GM19239 (cell line): ENCODE measurements around the gene GTF2F2.
A peak's percentile ranks its signal among the peaks of the same experiment; 100 is the strongest.
"Not testable (repeated sequence)": the region's sequence is repeated elsewhere in the genome, so short reads cannot be mapped to it uniquely, and the experiment has no call there.

Experiments
- DNase-seq: peaks from one replicate; pipeline ENCODE4 v3.0.0; 2011; ENCODE audit warnings: low spot score; ENCODE audit not compliant: insufficient read length
- FAIRE-seq: peaks from 2 replicates; lab custom pipeline; 2011; peaks lifted over from hg19 to GRCh38; lab: Jason Lieb, UNC

Gene GTF2F2

DNA sequence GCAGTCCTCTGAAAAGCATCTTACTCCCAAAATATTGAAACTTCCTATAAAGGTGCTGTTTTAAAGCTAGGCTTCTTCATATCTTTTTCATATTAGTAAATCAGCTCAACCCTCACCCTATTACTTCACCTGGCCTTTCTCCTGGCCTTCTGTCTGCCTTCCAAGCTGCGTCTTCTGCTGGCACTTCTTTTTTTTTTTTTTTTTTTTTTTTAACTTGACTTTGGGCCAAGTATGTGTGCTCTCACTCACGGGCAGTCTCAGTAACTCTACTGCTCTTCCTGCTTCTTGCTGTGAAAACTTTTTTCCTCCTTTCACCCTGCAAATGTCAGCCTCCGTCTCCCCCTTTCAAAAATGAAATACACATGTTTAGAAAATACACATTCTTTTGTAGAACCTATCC is 121.8 kb downstream of the GTF2F2 start:
- no peak for FAIRE-seq
- DNase-seq: no peak

DNA sequence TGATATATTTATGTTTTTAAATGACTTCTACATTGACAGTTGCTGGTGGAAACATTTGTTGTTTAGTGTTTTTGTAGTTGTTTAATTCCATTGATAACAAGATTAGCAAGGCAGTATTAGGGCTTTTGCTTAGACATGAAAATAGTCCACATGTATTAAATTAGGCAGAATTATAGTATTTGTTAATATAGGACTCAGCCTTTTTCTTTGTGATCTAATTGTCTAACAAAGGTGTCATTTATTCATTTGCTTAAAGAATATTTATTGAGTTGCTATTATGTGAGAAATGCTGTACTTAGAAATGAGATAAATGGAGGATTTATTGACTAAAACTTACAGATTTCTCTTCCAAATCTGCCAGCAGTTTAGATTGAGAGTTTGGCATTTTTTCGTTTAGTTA is 122.2 kb downstream of the GTF2F2 start:
- FAIRE-seq (no peak), DNase-seq (no peak)

DNA sequence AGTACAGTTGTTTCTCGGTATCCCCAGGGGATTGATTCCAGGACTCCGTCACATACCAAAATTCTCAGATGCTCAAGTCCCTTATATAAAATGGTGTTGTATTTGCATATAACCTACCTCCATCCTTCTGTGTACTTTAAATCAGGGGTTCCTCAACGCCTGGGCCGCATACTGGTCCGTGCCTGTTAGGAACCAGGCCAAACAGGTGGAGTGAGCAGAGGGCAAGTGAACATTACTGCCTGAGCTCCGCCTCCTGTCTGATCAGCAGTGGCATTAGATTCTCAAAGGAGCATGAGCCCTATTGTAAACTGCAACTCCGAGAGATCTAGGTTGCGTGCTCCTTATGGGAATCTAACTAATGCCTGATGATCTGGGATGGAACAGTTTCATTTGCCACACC is 122.8 kb downstream of the GTF2F2 start:
- DNase-seq (no peak), FAIRE-seq (no peak)

DNA sequence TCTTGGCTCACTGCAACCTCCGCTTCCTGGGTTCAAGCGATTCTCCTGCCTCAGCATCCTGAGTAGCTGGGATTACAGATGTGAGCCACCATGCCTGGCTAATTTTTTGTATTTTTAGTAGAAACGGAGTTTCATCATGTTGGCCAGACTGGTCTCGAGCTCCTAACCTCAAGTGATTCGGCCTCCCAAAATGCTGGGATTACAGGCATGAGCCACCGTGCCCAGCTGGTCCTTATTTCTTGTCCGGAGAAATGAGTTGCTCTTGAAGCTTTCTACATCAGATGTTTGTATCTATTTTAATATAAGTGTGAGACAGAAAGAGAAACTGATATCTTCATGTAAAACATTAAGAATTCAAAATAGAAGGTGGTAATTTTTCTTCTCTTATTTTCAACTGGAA is 124.4 kb downstream of the GTF2F2 start:
- FAIRE-seq, DNase-seq: not testable (repeated sequence)

DNA sequence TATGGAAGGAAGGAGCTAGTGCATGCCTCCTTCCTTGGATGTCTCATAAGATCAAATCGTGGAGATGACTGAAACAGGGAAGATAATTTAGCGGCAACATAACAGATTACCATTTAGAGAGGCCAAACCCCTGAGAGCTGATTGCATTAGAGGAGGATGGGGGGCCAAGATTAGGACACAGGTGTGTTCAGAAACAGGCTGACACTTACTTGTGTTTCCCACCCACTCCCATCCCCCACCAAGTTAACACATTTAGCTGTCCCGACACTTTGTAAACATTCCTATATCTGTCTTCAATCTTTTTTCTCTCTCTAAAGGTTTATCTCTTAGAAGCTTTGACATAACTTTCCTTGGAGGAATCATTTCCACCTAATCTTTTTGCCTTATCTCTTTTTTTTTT is 129.4 kb downstream of the GTF2F2 start:
- FAIRE-seq (no peak), DNase-seq (no peak)

DNA sequence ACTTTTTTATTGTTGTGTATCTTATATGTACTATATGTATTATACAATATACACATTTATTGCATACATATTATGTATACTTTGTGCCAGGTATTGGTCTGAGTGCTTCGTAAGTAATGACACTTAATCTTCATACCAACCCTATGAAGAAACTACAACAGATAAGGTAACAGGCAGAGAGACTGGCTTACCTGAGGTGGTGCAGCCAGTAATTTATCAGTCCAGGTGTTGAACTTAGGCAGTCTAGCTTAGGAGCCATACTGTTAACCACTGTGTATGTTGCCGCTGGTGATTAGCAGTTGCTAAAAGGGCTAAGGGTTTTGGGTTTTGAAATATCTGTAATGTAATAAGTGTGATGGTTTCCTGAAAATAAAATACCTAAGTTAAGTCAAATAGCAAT is 134.1 kb downstream of the GTF2F2 start:
- DNase-seq (no peak), FAIRE-seq (no peak)

DNA sequence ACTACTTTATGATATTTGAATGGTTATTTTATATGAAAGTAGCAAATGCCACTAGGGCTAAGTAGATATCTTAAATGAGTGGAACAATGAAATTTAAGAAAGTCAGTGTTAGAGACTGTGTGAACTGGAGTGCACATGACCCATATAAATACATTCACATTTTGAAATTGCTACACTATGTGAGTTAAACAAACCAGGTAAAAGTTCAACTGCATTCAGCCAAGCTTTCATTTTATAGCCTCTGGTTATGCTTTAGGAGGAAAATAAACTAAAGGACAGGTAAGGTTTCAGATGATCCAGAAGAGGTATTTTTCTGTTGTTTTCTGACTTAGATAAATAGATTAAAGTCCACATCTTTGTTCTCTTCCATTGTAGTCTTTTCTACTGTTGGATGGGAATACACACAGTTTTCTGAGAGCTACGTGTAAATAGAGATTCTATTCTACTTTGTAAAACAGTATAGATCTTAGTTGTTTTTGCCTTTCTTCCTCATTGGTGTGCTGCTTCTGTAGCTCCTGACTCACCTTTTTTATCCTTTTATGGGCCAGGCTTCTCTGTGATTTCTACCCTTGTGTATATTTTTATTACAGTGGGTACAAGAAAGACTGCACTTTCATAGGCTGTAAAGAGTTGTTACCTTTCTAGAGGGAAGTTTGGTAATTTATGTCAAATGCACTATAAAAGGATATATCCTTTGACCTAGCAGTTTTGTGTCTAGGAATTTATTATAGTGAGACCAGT is 135.1 kb downstream of the GTF2F2 start:
- DNase-seq: no peak
- FAIRE-seq: peak; percentile 72

DNA sequence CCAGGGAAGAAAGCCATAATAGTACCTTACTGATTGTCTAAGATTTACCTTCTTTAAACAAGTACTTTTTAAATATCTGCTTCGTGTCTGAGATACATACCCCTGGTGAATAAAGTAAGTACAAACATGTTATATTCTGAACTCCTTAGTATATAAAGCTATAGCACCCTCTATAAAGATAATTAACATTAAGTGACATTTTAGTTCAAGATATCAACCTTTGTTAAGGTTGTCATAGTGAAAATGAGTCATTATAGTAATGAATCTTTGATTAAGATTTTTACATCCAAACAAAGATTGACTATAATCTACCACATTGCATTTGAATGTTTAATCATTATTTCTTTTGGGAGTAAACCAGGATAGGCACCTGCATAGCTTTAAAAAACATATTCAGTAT is 135.9 kb downstream of the GTF2F2 start:
- DNase-seq (no peak), FAIRE-seq (peak; percentile 4)

DNA sequence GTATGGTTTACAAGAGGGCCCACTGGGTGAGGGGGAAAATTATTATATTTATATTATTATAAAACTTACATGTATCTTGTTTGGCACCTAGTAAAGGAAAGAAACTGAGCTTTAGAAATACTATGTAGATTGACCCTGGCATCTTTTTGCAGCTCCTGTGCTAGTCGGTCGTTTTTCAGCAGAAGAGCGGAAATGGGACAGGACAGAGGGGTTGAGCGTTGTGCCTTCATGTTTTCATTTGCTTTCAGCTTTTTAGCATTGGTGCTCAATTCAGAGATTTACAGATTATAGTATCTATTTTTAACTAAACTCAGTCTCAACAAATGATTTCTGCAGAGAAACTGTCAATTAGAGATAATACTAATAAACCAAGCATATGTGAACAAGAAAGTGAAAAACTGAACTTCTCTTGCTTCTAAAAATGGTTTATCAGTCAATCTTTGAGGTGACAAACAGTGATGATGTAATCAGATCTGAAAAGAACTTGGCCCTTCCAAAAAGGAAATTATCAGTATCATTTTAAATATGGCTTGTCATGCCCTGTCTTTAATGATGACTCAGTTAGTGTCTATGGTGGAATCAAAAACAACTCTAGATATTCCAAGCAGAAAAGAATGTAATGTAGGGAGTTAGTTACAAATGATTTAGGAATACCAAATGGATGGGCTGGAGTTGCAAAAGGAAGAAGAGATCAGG is 137.5 kb downstream of the GTF2F2 start:
- FAIRE-seq: no peak
- DNase-seq: no peak

DNA sequence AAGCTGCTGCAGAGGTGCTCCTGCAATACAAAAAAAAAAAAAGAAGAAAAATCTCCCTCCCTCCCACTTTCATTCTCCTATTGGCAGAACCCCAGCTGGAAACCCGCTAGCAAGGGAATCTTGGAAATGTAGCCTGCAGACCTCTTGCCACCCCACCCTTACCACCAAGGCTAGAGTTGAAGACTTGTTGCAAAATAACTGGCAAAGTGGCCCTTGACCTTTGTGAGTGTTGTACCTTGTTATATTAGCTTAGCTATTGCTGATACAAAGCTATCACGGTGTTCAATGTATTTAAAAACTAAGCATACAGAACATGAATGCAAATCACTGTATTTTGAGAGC is 138.0 kb downstream of the GTF2F2 start:
- DNase-seq (no peak), FAIRE-seq (no peak)

DNA sequence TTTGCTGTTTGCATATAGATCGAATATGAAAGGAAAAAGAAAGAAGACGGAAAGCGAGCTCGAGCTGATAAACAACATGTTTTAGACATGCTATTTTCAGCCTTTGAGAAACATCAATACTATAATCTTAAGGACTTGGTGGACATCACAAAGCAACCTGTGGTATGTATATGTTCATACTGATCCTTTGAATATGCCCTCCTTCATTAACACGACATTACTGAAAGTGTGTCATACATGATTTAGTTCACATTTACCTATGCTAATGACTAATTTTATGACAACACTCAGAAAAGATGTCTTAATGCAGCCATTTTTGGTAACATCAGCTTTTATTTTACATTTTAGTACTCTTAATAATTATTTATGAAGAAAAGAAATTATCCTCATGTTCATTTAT is 146.9 kb downstream of the GTF2F2 start:
- no peak for DNase-seq
- FAIRE-seq: no peak

DNA sequence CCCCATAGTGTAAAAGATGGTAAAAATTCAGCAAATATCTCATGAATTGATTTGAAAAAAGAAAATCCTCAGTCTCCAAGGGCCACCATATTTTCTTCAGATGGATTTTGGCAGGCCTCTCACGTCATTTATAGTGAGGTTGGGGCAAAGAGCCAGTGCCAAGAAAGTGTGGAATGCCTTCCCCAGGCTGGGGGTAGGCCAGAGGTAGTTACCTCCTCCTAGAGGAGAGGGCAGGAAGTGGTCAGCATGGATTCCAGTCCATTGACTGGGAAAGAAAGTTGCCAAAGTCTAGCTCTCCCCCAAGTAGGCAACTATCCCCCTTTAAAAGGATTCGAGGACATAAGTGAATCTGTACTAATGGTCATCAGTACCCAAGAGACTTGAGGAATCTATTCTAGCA is 148.9 kb downstream of the GTF2F2 start:
- DNase-seq: no peak
- FAIRE-seq: no peak

DNA sequence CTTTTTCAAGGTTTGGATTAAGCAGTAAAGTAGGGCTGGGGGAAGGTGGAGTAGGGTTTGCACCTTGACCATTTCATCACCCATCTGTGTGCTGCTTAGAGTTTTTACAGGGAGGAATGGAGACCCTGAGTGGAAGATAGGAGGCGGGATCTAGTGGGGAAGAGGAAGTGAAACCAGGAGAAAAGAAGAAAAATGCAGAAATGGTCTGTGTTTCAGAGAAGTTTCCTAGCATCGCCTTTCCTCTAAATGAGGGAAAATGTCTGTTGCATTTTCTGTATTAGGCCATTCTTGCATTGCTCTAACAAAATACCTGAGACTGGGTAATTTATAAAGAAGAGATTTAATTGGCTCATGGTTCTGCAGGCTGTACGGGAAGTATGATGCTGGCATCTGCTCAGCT is 156.6 kb downstream of the GTF2F2 start:
- FAIRE-seq: no peak
- no peak for DNase-seq

DNA sequence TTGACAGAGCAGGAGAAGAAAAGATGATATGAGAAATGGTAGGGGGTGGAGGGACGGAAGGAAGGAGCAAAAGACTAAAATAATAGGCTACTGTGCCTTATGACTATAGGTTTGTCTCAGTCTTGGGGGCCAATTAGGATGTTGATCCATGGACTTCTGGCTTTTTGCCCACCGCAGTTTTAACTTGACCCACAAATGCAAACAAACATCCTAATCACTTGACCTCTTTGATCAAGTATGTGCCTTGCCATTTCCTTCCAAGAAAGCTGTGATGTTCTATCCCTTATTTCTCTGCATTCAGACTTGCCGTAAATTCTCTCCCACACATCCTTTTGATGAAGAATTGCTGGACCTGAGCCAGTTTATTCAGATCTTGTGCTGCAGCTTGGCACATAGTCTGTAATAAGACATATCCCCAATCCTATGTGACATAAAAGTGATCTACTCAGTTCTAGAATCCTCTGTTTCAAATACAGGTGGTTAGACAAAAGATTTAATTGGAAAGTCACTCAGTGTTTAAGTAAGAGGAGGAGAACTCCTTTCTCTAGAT is 157.9 kb downstream of the GTF2F2 start:
- FAIRE-seq (no peak), DNase-seq (no peak)

DNA sequence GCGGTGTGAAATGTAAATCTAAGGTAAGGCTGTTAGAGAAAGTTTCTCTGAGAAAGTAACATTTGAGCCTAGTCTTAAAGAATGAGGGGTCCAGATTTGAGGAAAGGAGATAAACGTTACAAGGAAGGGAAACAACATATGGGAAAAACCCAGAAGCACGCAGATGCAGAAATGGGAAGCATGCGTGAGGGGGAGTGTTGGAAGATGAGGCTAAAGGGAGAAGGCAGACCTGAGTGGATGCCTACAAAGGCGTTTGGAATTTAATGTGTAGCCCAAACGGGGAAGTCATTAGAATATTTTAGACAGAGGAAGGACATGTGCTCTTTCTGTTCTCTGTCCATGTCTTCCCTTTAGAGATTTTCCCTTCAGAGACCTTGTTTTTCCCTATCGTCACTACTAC is 159.7 kb downstream of the GTF2F2 start:
- DNase-seq (no peak), FAIRE-seq (no peak)

DNA sequence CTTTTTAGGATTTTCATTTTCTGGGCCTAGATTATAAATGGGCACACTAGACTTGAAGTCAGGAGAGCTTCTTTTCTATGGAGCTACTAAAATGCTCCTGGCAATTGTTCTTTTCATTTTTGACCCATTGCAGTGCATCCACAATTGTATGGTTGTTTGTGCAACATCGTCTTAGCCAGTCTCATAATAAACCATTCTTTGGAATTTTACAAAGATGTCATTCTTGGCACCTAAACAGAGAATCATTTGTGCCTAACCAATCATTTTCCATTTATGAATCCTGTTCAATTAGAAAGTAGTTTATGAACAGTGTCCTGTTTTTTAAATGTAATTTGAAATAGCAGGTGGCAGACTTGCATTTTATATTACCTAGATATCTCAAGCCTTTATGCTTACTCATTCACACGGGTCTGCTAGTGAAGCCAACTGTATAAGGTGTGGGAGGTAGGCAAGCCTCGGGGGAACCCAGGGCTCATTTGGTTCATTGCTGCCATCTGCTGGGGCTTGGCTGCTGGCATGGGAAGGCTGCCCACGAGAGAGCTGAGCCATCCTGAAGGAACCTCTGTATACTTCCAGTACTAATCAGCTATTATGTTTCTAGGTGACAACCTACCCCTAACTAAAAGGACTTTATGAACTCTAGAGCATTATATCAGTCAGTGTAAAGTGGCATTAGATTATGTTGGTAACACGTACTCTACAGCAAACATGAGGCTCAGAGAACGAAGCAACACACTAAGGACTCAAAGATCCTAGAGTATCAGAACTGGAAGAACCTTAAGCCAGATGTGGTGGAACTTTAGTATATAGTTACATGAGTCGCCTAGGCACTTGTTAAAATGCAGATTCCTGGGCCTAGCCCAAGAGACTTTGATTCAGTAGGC is 160.7 kb downstream of the GTF2F2 start:
- DNase-seq: peak; percentile 56
- FAIRE-seq: peak; percentile 90

DNA sequence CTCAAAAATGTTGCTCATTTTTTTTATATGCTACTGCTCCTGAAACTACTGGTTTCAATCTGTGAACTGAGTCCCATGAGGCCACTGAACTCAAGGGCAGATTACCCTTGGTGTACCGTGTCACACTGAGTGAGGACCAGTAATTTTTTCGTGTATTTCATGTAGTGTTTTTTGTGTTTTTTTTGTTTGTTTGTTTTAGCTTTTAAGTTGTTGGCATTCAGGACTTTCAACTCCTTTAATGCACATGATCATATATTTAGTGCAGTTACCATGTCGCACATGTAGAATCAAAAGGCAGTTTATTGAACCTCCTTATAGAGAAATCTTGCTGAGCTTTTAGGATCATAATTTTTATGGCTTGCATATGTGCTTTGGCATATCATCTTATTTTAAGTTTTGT is 162.7 kb downstream of the GTF2F2 start:
- FAIRE-seq (no peak), DNase-seq (no peak)

DNA sequence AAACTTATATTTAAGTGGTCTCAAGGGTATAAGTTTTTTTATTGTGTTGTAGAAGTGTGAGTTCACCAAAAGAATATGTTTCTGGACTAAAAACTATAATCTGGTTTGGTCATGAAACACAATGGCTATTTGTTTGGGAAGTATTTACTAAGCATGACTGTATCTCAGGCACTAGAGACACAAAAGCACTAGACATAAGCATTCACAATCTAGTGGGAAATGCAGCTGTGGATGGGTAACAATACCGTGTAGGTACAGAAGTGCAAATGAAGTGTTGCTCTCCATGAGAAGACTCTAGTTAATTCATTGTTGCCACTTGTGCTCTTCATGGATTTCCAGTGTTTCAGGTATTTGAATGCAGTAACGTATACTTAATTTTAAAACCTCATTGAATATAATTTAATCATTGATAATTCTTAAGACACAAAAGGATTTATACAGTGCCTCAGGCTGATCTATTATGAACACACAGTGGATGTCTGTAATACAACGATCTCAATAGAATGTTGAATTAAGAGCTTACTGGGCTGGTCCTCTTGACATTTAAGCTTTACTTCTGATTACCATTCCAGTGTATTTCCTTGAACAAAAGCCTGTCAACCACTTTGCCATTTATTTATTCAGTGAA is 169.7 kb downstream of the GTF2F2 start:
- DNase-seq: no peak
- FAIRE-seq: no peak

DNA sequence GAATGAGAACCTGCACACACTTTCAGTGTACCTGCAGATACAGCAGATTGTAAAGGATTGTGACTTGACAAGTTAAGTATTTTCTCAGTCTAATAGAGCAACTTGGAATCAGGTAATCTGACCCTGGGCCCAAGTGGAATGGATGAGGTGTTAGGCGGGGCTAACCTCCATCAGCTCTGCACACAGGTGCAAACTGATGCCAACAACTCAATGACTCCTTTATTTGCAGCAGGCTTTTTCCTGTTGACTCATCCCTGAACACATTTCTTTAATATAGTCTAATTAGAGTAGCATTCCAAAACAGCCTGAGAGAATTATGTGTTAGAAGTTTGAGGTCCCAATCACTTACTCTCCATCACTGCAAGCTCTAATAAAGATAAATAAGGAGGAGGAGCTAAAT is 171.9 kb downstream of the GTF2F2 start:
- FAIRE-seq (no peak), DNase-seq (no peak)

DNA sequence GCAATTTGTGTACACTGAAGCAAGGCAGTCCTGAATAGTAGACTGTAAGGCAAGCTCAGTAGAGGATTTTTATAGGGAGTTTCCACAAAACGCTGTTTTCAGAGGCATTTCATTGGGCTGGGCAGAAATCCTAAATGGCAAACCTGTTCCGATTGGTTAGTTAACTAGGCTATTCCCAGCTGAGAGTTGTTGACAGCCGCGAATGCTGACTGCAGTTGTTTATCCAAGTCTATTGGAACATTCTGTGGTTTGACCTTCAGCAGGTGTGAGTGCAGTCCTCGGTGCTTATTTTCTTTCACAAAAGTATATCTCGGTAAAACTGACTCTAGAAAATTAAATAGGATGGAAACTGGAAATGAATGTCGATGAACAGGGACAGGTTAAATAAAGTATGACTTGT is 175.2 kb downstream of the GTF2F2 start:
- FAIRE-seq (no peak), DNase-seq (no peak)
